Cardiac muscle cell (in vitro differentiated cells and primary cell): Measurements from ENCODE around the gene RFNG. TPM values are rescaled to one million over a fixed set of nuclear protein-coding genes. Genes with fewer than 3 reads are reported as not detected.

Experiments used
- DNase-seq, 2 donors: peaks; one replicate each; pipeline versions ENCODE4 v3.0.0 to v3.0.0-alpha.2; 2010 to 2017; ENCODE audit warnings: low read depth in 1 of 2, low spot score in 1 of 2
- H3K27ac ChIP-seq: fragments of 200-600 bp; sonication (generic); 2 replicates; pipeline ENCODE4 v1.5.1; 2016
- H3K27me3 ChIP-seq: fragments of 200-600 bp; sonication (generic); 2 replicates; pipeline ENCODE4 v1.6.0; 2016; ENCODE audit warnings: control low read depth
- H3K36me3 ChIP-seq: fragments of 200-600 bp; sonication (generic); 2 replicates; pipeline ENCODE4 v1.5.1; 2016; ENCODE audit warnings: control low read depth
- H3K4me1 ChIP-seq: fragments of 200-600 bp; sonication (generic); 2 replicates; pipeline ENCODE4 v1.8.1; 2017; ENCODE audit warnings: low read depth, mild to moderate bottlenecking, mixed run types
- H3K4me3 ChIP-seq: fragments of 200-600 bp; sonication (generic); 2 replicates; pipeline ENCODE4 v1.5.1; 2016; ENCODE audit warnings: mild to moderate bottlenecking
- H3K9me3 ChIP-seq: fragments of 200-600 bp; sonication (generic); 2 replicates; pipeline ENCODE4 v1.5.1; 2017; ENCODE audit warnings: low read depth, mild to moderate bottlenecking, control low read depth
- CTCF ChIP-seq: IDR thresholded peaks from 2 replicates; pipeline ENCODE4 v1.5.1; 2012; ENCODE audit warnings: low read depth, mild to moderate bottlenecking, low read length
- polyA plus RNA-seq: library from polyadenylated mRNA; unstranded; fragments of >200 nt; fragmentation: Nextera tagmentation; extraction: Ambion mirVana; gene quantifications from 2 replicates; pipeline ENCODE4 v1.2.1, GENCODE V29; 2016
- total RNA-seq: library from RNA; depleted of rRNA; stranded (reverse); fragments of >200 nt; gene quantifications from 2 replicates; pipeline ENCODE4 v1.2.3, GENCODE V29; 2016

The RFNG gene
- total and polyA plus RNA-seq, 2 experiments from 2014 or later, result 94.6 to 98.3 TPM

GRCh38 chr17:82090549-82091263, 39.1 kb upstream of the RFNG start:
- Histone ChIP-seq H3K4me3 (no peak overlapping the region), H3K27ac (no peak overlapping the region), H3K4me1 (no peaks in the 10 kb centered on the region), H3K36me3 (peaks cover 82% of the 10 kb centered on the region), H3K27me3 (no peaks in the 10 kb centered on the region), H3K9me3 (no peaks in the 10 kb centered on the region)
- no peak for TF ChIP-seq CTCF
- DNase-seq, result no peak

- H3K36me3 ChIP-seq, result peaks cover 83% of the 10 kb centered on the region
- no peak for DNase-seq
- H3K4me1 ChIP-seq, result no peaks in the 10 kb centered on the region
- no peaks in the 10 kb centered on the region for H3K9me3 ChIP-seq
- no peaks in the 10 kb centered on the region for H3K27me3 ChIP-seq
- TF ChIP-seq CTCF, result no peak
- no peak overlapping the region for H3K27ac ChIP-seq
- H3K4me3 ChIP-seq, result no peak overlapping the region
Observed at GRCh38 chr17:82089723-82090548, 38.3 kb upstream of the RFNG start.

GRCh38 chr17:82088838-82089722, 37.5 kb upstream of the RFNG start:
- TF ChIP-seq CTCF, result no peak
- H3K36me3 ChIP-seq, result peaks cover 89% of the 10 kb centered on the region
- no peaks in the 10 kb centered on the region for H3K4me1 ChIP-seq
- H3K27me3 ChIP-seq, result no peaks in the 10 kb centered on the region
- DNase-seq, result no peak
- no peak overlapping the region for H3K27ac ChIP-seq
- H3K9me3 ChIP-seq, result no peaks in the 10 kb centered on the region
- H3K4me3 ChIP-seq, result no peak overlapping the region

- Histone ChIP-seq H3K9me3 (no peaks in the 10 kb centered on the region), H3K36me3 (peaks cover 90% of the 10 kb centered on the region), H3K27me3 (no peaks in the 10 kb centered on the region), H3K27ac (no peak overlapping the region), H3K4me3 (no peak overlapping the region), H3K4me1 (no peaks in the 10 kb centered on the region)
- DNase-seq, result no peak
- TF ChIP-seq CTCF, result no peak
Observed at GRCh38 chr17:82087961-82088837, 36.6 kb upstream of the RFNG start.
